WI38 (cell line): Measurements from ENCODE around the gene LCLAT1.

ENCODE experiments used
- H3K4me3 ChIP-seq: 2 replicates; pipeline ENCODE4 v1.5.1; 2011; ENCODE audit warnings: low read depth, mild to moderate bottlenecking, control low read depth, low read length
- CTCF ChIP-seq: IDR thresholded peaks from 2 replicates; pipeline ENCODE4 v1.5.1; 2012; ENCODE audit warnings: low read depth, mild to moderate bottlenecking, control low read depth, low read length

Gene LCLAT1

GRCh38 chr2:30412684-30413570 is 34.1 kb upstream of the LCLAT1 start:
- TF ChIP-seq CTCF: no peak
- H3K4me3 ChIP-seq: no peak overlapping the region

GRCh38 chr2:30414961-30415360 is 32.1 kb upstream of the LCLAT1 start:
- no peak for TF ChIP-seq CTCF
- no peak overlapping the region for H3K4me3 ChIP-seq

GRCh38 chr2:30417253-30417652 is 29.8 kb upstream of the LCLAT1 start:
- TF ChIP-seq CTCF: no peak
- no peak overlapping the region for H3K4me3 ChIP-seq

GRCh38 chr2:30421026-30421603 is 25.9 kb upstream of the LCLAT1 start:
- H3K4me3 ChIP-seq: no peak overlapping the region
- no peak for TF ChIP-seq CTCF

- H3K4me3 ChIP-seq: peak overlapping the region; percentile 26; the same call in 1 of the 2 replicates
Observed at GRCh38 chr2:30421604-30422443, 25.2 kb upstream of the LCLAT1 start.

GRCh38 chr2:30422444-30423040 is 24.5 kb upstream of the LCLAT1 start:
- H3K4me3 ChIP-seq: no peak overlapping the region
- TF ChIP-seq CTCF: no peak

More at GRCh38 chr2:30421604-30422443, 25.2 kb upstream of the LCLAT1 start:
- no peak for TF ChIP-seq CTCF
